K562 (cell line): ENCODE measurements around the gene SYNCRIP. TPM values are rescaled to one million over a fixed set of nuclear protein-coding genes. Genes with fewer than 3 reads are reported as not detected.
A peak's percentile ranks its signal among the peaks of the same experiment; 100 is the strongest.
"Not testable (repeated sequence)": the region's sequence is repeated elsewhere in the genome, so short reads cannot be mapped to it uniquely, and the experiment has no call there.

ENCODE experiments used
- ATAC-seq: fragments of 200-7000 bp; cut with Tn5 transposase; 3 replicates; pipeline ENCODE4 v1.9.1; 2020; ENCODE audit warnings: moderate library complexity
- BruUV-seq: library from RNA; stranded (reverse); fragments of 400-500 nt; replicated peaks from 2 replicates; lab custom pipeline; 2021; lab: Mats Ljungman, UMichigan
- CTCF ChIA-PET: fragments of 300-600 bp; formaldehyde crosslinking; extraction: SDS; loops from one replicate; lab custom pipeline; 2021; ENCODE audit warnings: low intra/inter-chr PET ratio; lab: Yijun Ruan, JAX
- POLR2A ChIA-PET: fragments of 300-600, 350-650 bp; sonication (Branson Sonifier 250); formaldehyde crosslinking; extraction: SDS; loops from one replicate; lab custom pipeline; 2021; ENCODE audit warnings: antibody characterized with exemption, inconsistent platforms; lab: Yijun Ruan, JAX
- DNase-seq, 4 experiments: peaks; one replicate each; pipeline versions ENCODE4 v3.0.0 to v3.0.0-alpha.2; 2011 to 2018; ENCODE audit warnings: low spot score in 3 of 4, mixed read lengths in 3 of 4; ENCODE audit errors: extremely low read depth in 1 of 4
- FAIRE-seq: peaks from 2 replicates; lab custom pipeline; 2011; peaks lifted over from hg19 to GRCh38; lab: Jason Lieb, UNC
- H2AFZ ChIP-seq: 2 replicates; pipeline ENCODE4 v1.6.0; 2011; ENCODE audit warnings: low read depth, low read length, control low read depth, inconsistent platforms
- H3K27ac ChIP-seq: fragments of 200-600 bp; 3 replicates; pipeline ENCODE4 v1.8.0; 2011; ENCODE audit warnings: low read depth, mild to moderate bottlenecking, control low read depth, inconsistent platforms, low read length, moderate library complexity, mixed read lengths; ENCODE audit errors: extremely low read depth
- H3K27me3 ChIP-seq, 2 experiments: fragments of 300-600 bp in 1 of 2; 2 replicates in 1 of 2; 3 replicates in 1 of 2; pipeline versions ENCODE4 v1.6.0 to v1.8.0; 2011; ENCODE audit warnings: inconsistent platforms in 2 of 2, low read length in 2 of 2, mild to moderate bottlenecking in 1 of 2, mixed read lengths in 1 of 2, moderate library complexity in 1 of 2; ENCODE audit not compliant: control insufficient read depth in 2 of 2, insufficient read depth in 2 of 2
- H3K36me3 ChIP-seq: fragments of 300-600 bp; 3 replicates; pipeline ENCODE4 v1.8.0; 2011; ENCODE audit warnings: mild to moderate bottlenecking, low read length, inconsistent platforms; ENCODE audit not compliant: control insufficient read depth, insufficient read depth
- H3K4me1 ChIP-seq, 2 experiments: fragments of 200-600 bp in 1 of 2; replicated peaks in 1 of 2; 2 replicates in 1 of 2; 3 replicates in 1 of 2; pipeline versions ENCODE4 v1.5.1 to v1.8.0; 2011; ENCODE audit warnings: inconsistent platforms in 2 of 2, low read length in 2 of 2, mild to moderate bottlenecking in 1 of 2, mixed read lengths in 1 of 2, moderate library complexity in 1 of 2; ENCODE audit not compliant: control insufficient read depth in 2 of 2, insufficient read depth in 2 of 2
- H3K4me2 ChIP-seq: 2 replicates; pipeline ENCODE4 v1.6.1; 2011; ENCODE audit warnings: low read length, control low read depth, inconsistent platforms, mixed read lengths; ENCODE audit not compliant: insufficient read depth
- H3K4me3 ChIP-seq: fragments of 200-600 bp; sonication (generic), shearing (Covaris generic); 2 replicates; pipeline ENCODE4 v1.5.1; 2016; ENCODE audit warnings: control low read depth, inconsistent platforms
- H3K79me2 ChIP-seq: fragments of 200-600 bp; 3 replicates; pipeline ENCODE4 v1.8.0; 2011; ENCODE audit warnings: low read length, inconsistent platforms; ENCODE audit not compliant: control insufficient read depth, insufficient read depth
- H3K9ac ChIP-seq, 2 experiments: 2 replicates each; pipeline versions ENCODE4 v1.6.0 to v1.6.1; 2011; ENCODE audit warnings: low read depth in 2 of 2, low read length in 2 of 2, control low read depth in 1 of 2, inconsistent platforms in 1 of 2, mild to moderate bottlenecking in 1 of 2, mixed read lengths in 1 of 2; ENCODE audit not compliant: insufficient read depth in 1 of 2
- H3K9me1 ChIP-seq: one replicate; pipeline ENCODE4 v1.6.0; 2011; ENCODE audit warnings: inconsistent platforms, mild to moderate bottlenecking, low read length, moderate library complexity; ENCODE audit not compliant: control insufficient read depth, insufficient read depth
- H3K9me3 ChIP-seq: replicated peaks from 2 replicates; pipeline ENCODE4 v1.5.1; 2011; ENCODE audit warnings: low read depth, low read length, inconsistent platforms; ENCODE audit not compliant: control insufficient read depth, insufficient read depth
- H4K20me1 ChIP-seq: replicated peaks from 2 replicates; pipeline ENCODE4 v1.6.1; 2011; ENCODE audit warnings: low read length, inconsistent platforms, mixed read lengths; ENCODE audit not compliant: control insufficient read depth, insufficient read depth
- NFIC ChIP-seq: fragments of 450-650 bp; IDR thresholded peaks from 2 replicates; pipeline ENCODE4 v1.6.1; 2017; ENCODE audit warnings: mild to moderate bottlenecking, inconsistent platforms
- TRIM24 ChIP-seq, 2 experiments: fragments of 450-650 bp; IDR thresholded peaks; 2 replicates each; pipeline ENCODE4 v1.6.1; 2016
- USF2 ChIP-seq: sonication (generic); formaldehyde crosslinking; IDR thresholded peaks from 2 replicates; pipeline ENCODE4 v1.5.0; 2020; ENCODE audit warnings: missing genetic modification reagents
- WGBS: fragments of 100-300 bp; shearing (Covaris generic); methylation state at CpG from one replicate; pipeline ENCODE4 v1.1.6; 2016; ENCODE audit warnings: low coverage, mixed read lengths; ENCODE audit not compliant: insufficient coverage; ENCODE audit errors: missing lambda C conversion rate; 5-methylcytosine and 5-hydroxymethylcytosine counted together
- in situ Hi-C: fragments of 300-500 bp; cut with MboI; formaldehyde crosslinking; loops from 4 replicates; pipeline ENCODE4 v1.15.0; 2018; ENCODE audit warnings: inconsistent platforms, mixed read lengths
- intact Hi-C: fragments of 100-400 bp; cut with micrococcal nuclease; formaldehyde crosslinking; loops from 2 replicates; pipeline ENCODE4 v1.14.2; 2022
- polyA plus RNA-seq, 8 experiments: library from polyadenylated mRNA; depleted of rRNA in 4 of 8; stranded (reverse) in 5 of 8; unstranded in 3 of 8; fragments of >200 nt; fragmentation: Nextera tagmentation in 2 of 8; fragmentation: Illumina TruSeq in 1 of 8; extraction: Ambion mirVana in 2 of 8; extraction: Trizol in 1 of 8; gene quantifications; 2 replicates each; pipeline versions ENCODE4 v1.2.1 to v1.2.3, GENCODE V29; 2011 to 2014; ENCODE audit warnings: inconsistent platforms in 1 of 8, missing spikeins in 1 of 8
- total RNA-seq, 7 experiments: library from RNA; depleted of rRNA in 6 of 7; stranded (reverse); fragments of >200 nt in 6 of 7; fragmentation: Illumina TruSeq in 2 of 7; extraction: Trizol in 2 of 7; gene quantifications; 2 replicates each; pipeline versions ENCODE4 v1.2.1 to v1.2.3, GENCODE V29; 2011 to 2021; ENCODE audit warnings: low replicate concordance in 1 of 7

The SYNCRIP gene
- total and polyA plus RNA-seq, 9 of the 15 experiments (the other 6 are each of a cell fraction or from before 2014, with no cell fraction given): 46.5 to 295 (median 140) TPM

- no peak for TF ChIP-seq USF2 (CRISPR knock-in tag)
- TF ChIP-seq TRIM24 (IDR thresholded peaks at IDR 0.05): no peak
These were observed 10.3 kb downstream of the SYNCRIP start (continued) for GRCh38 chr6:85632164-85632942.

GRCh38 chr6:85631117-85631516 lies 11.6 kb downstream of the SYNCRIP start:
- DNase-seq, H3K9me3 ChIP-seq, intact Hi-C loops, BruUV-seq, in situ Hi-C loops, CTCF ChIA-PET, H3K27ac ChIP-seq, FAIRE-seq, H3K4me2 ChIP-seq, H3K4me1 ChIP-seq, H3K9ac ChIP-seq, H3K27me3 ChIP-seq, H3K4me3 ChIP-seq, ATAC-seq, H3K9me1 ChIP-seq, H2AFZ ChIP-seq: not testable (repeated sequence)
- WGBS: 100% methylated on average over 5 of the region's 5 CpGs
- Histone ChIP-seq H3K36me3 (peaks cover 96% of the 10 kb centered on the region), H3K79me2 (peaks cover 94% of the 10 kb centered on the region), H4K20me1 (peaks cover 10% of the 10 kb centered on the region)
- TF ChIP-seq NFIC: peak; percentile 14; the same call in 1 of the 2 replicates
- POLR2A ChIA-PET: interaction anchor here (0.7 to 6.3 kb wide), 5 partner anchors 9 to 47 kb away, joined by 3 to 75 read pairs (median 5); partner anchors contain the start of gene SYNCRIP
